IPS-11a (cell line): ENCODE results near the gene ZBTB16.

Source experiments
- H3K4me3 ChIP-seq: one replicate; pipeline ENCODE4 v1.5.1; 2013; ENCODE audit warnings: low read depth, low read length, control low read depth

ZBTB16 gene

GRCh38 chr11:114291381-114291780, 231.9 kb downstream of the ZBTB16 start:
- H3K4me3 ChIP-seq: no peak overlapping the region

GRCh38 chr11:114291842-114292680, 232.6 kb downstream of the ZBTB16 start:
- no peak overlapping the region for H3K4me3 ChIP-seq

GRCh38 chr11:114293201-114293711, 233.7 kb downstream of the ZBTB16 start:
- no peak overlapping the region for H3K4me3 ChIP-seq

GRCh38 chr11:114295676-114296604, 236.4 kb downstream of the ZBTB16 start, which contains the start of gene NNMT:
TSS of gene NNMT (plus strand) at chr11:114296399. CDS start at chr11:114296557, 158 bp downstream.
- H3K4me3 ChIP-seq: no peak within 1 kb of the TSS

- H3K4me3 ChIP-seq: no peak overlapping the region
Measured at GRCh38 chr11:114296605-114297372, 237.3 kb downstream of the ZBTB16 start.

- no peak overlapping the region for H3K4me3 ChIP-seq
Measured at GRCh38 chr11:114297806-114298709, 238.5 kb downstream of the ZBTB16 start.

- no peak overlapping the region for H3K4me3 ChIP-seq
Measured at GRCh38 chr11:114298710-114299109, 239.2 kb downstream of the ZBTB16 start.
